Measurements from ENCODE around the gene MYO18B. TPM values are rescaled to one million over a fixed set of nuclear protein-coding genes. Genes with fewer than 3 reads are reported as not detected.

MYO18B gene
- total RNA-seq, 1 experiment from 2014 or later: 0.05 TPM

- no peak for TF ChIP-seq CEBPB (IDR thresholded peaks at IDR 0.05; ENCODE audit: low read depth)
- no peak for TF ChIP-seq CTCF (IDR thresholded peaks at IDR 0.05 in 2 of 3, conservative IDR thresholded peaks at IDR 0.05 in 1 of 3; ENCODE audit: borderline replicate concordance in 1 of 3, insufficient read depth in 1 of 3, low read depth in 2 of 3, low read length in 2 of 3)
- no peak for TF ChIP-seq ELF1 (IDR thresholded peaks at IDR 0.05; ENCODE audit: borderline replicate concordance, low read depth)
- TF ChIP-seq SRF (IDR thresholded peaks at IDR 0.05; ENCODE audit: low read depth): no peak
- no peak for TF ChIP-seq POLR2A (IDR thresholded peaks at IDR 0.05; ENCODE audit: borderline replicate concordance, extremely low read depth, insufficient read depth, insufficient read length)
- TF ChIP-seq FOSL1 (IDR thresholded peaks at IDR 0.05; ENCODE audit: low read depth): no peak
- ChIA-PET CTCF (no interaction called here), RAD21 (ENCODE audit: low non-redundant PET in 1 of 2, low total read pairs in 2 of 2, uncharacterized antibody in 2 of 2, unreplicated experiment in 2 of 2) (no interaction called here), POLR2A (no interaction called here)
- Histone ChIP-seq H2AFZ (ENCODE audit: low read depth, low read length, poor library complexity, severe bottlenecking) (no peak overlapping the region), H3K27me3 (ENCODE audit: insufficient read depth, low read length) (peaks cover 40% of the 10 kb centered on the region), H3K9me3 (ENCODE audit: control insufficient read depth in 1 of 2, insufficient read depth in 1 of 2, low read depth in 1 of 2, low read length in 2 of 2) (no peaks in the 10 kb centered on the region), H3K79me2 (ENCODE audit: insufficient read depth, low read length) (no peaks in the 10 kb centered on the region), H3K4me1 (ENCODE audit: control insufficient read depth in 1 of 2, insufficient read depth in 2 of 2, low read length in 2 of 2) (no peaks in the 10 kb centered on the region), H3K9me2 (ENCODE audit: insufficient read depth) (no peaks in the 10 kb centered on the region), H3K4me2 (ENCODE audit: low read length) (no peak overlapping the region), H3K4me3 (replicated peaks in 1 of 2; ENCODE audit: low read depth in 1 of 2, low read length in 2 of 2) (no peak overlapping the region), H3K9ac (ENCODE audit: low read length) (no peak overlapping the region), H4K20me1 (ENCODE audit: insufficient read depth) (no peaks in the 10 kb centered on the region), H3K36me3 (ENCODE audit: control insufficient read depth in 1 of 2, insufficient read depth in 2 of 2, low read length in 2 of 2) (no peaks in the 10 kb centered on the region), H3K27ac (ENCODE audit: low read depth, low read length) (no peak overlapping the region)
- BruUV-seq (replicated peaks): no TSS peak
- DNase-seq (ENCODE audit: low read depth, low spot score): no peak
- ATAC-seq: no peak
- intact Hi-C loops (cut with micrococcal nuclease): no loop called here
These were observed 200.9 kb downstream of the MYO18B start for GRCh38 chr22:25942856-25943411.

GRCh38 chr22:25950111-25950510 lies 208.1 kb downstream of the MYO18B start:
- Histone ChIP-seq H3K9me2 (ENCODE audit: insufficient read depth) (no peaks in the 10 kb centered on the region), H2AFZ (ENCODE audit: low read depth, low read length, poor library complexity, severe bottlenecking) (no peak overlapping the region), H3K9me3 (ENCODE audit: control insufficient read depth in 1 of 2, insufficient read depth in 1 of 2, low read depth in 1 of 2, low read length in 2 of 2) (no peaks in the 10 kb centered on the region), H3K4me2 (ENCODE audit: low read length) (no peak overlapping the region), H3K9ac (ENCODE audit: low read length) (no peak overlapping the region), H3K27ac (ENCODE audit: low read depth, low read length) (no peak overlapping the region), H3K79me2 (ENCODE audit: insufficient read depth, low read length) (no peaks in the 10 kb centered on the region), H3K4me1 (ENCODE audit: control insufficient read depth in 1 of 2, insufficient read depth in 2 of 2, low read length in 2 of 2) (no peaks in the 10 kb centered on the region), H3K27me3 (ENCODE audit: insufficient read depth, low read length) (peaks cover 11% of the 10 kb centered on the region; the same call in 1 of the 2 replicates), H3K4me3 (replicated peaks in 1 of 2; ENCODE audit: low read depth in 1 of 2, low read length in 2 of 2) (no peak overlapping the region), H3K36me3 (ENCODE audit: control insufficient read depth in 1 of 2, insufficient read depth in 2 of 2, low read length in 2 of 2) (no peaks in the 10 kb centered on the region), H4K20me1 (ENCODE audit: insufficient read depth) (no peaks in the 10 kb centered on the region)
- no peak for ATAC-seq
- TF ChIP-seq FOSL1 (IDR thresholded peaks at IDR 0.05; ENCODE audit: low read depth) (no peak), EZH2 (IDR thresholded peaks at IDR 0.05) (no peak)
- BruUV-seq (replicated peaks): no TSS peak
- ChIA-PET CTCF (no interaction called here), POLR2A (interaction anchor here (1.0 kb wide), 1 partner anchor 10 kb away, joined by 3 read pairs; no protein-coding TSS in a partner anchor), RAD21 (ENCODE audit: low non-redundant PET in 1 of 2, low total read pairs in 2 of 2, uncharacterized antibody in 2 of 2, unreplicated experiment in 2 of 2) (no interaction called here)
- DNase-seq (ENCODE audit: low read depth, low spot score): no peak
- intact Hi-C loops (cut with micrococcal nuclease): no loop called here
